Measurements from ENCODE around the gene ZNF740.

DNA sequence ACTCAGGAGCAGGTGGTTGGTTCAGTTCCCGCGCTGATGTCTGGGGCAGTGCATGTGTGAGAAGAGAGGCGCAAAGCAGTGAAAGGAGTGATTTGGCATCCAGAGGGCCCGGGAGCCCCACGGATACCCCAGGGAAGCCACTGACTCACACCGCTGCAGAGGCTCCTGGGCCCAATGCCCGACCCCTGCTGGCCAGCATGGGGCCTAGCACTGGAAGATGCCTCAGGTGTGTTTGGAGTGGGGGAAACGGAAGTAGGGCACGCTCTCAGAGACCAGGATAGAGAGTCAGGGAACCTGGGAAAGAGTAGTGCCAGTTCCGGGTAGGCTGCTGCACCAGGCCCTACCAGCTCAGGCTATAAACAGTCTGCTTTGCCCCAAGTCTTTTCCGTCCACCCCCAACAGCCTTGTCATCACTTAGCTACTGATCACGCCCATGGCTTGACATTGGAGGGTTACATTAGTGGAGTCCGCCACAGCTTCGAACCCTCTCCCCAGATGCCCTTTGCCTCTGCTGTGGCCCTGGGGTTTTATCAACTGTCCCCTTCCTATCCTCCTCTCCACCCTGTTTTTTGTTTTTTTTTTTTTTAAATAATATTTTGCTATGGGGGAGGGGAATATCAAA is 9.7 kb downstream of the ZNF740 start:
- no peak for TF ChIP-seq ZNF274 (IDR thresholded peaks at IDR 0.05; ENCODE audit: low read depth, low read length)
- TF ChIP-seq YY1 (IDR thresholded peaks at IDR 0.05; ENCODE audit: insufficient read depth, insufficient read length): no peak
